Loucy (cell line): ENCODE results near the gene PRMT3.
"Not testable (repeated sequence)": the region's sequence is repeated elsewhere in the genome, so short reads cannot be mapped to it uniquely, and the experiment has no call there.

Source experiments
- H2AFZ ChIP-seq: fragments of 200-600 bp; sonication (generic); 2 replicates; pipeline ENCODE4 v1.6.0; 2016; ENCODE audit warnings: antibody characterized with exemption, mild to moderate bottlenecking, low read length, moderate library complexity
- H3F3A ChIP-seq: fragments of 200-600 bp; 2 replicates; pipeline ENCODE4 v1.6.0; 2016; ENCODE audit warnings: antibody characterized with exemption, low read depth, mild to moderate bottlenecking
- H3K27me3 ChIP-seq: fragments of 200-600 bp; sonication (generic); 2 replicates; pipeline ENCODE4 v1.6.1; 2014; ENCODE audit warnings: low read length, mild to moderate bottlenecking; ENCODE audit not compliant: insufficient read depth, poor library complexity, severe bottlenecking
- H3K36me3 ChIP-seq: fragments of 200-600 bp; sonication (generic); 2 replicates; pipeline ENCODE4 v1.6.1; 2016; ENCODE audit warnings: low read length; ENCODE audit not compliant: insufficient read depth
- H3K4me1 ChIP-seq: fragments of 200-600 bp; sonication (generic); 2 replicates; pipeline ENCODE4 v1.5.1; 2014; ENCODE audit warnings: low read length, mild to moderate bottlenecking; ENCODE audit not compliant: insufficient read depth, poor library complexity, severe bottlenecking
- H3K4me2 ChIP-seq: fragments of 200-600 bp; sonication (generic); 2 replicates; pipeline ENCODE4 v1.6.0; 2014; ENCODE audit warnings: antibody characterized with exemption, low read length, low read depth, mild to moderate bottlenecking; ENCODE audit not compliant: poor library complexity, severe bottlenecking
- H3K4me3 ChIP-seq: fragments of 200-600 bp; sonication (generic); 2 replicates; pipeline ENCODE4 v1.5.1; 2014; ENCODE audit warnings: low read length, mild to moderate bottlenecking, mixed read lengths; ENCODE audit not compliant: poor library complexity, severe bottlenecking
- H3K79me2 ChIP-seq: fragments of 200-600 bp; sonication (generic); 2 replicates; pipeline ENCODE4 v1.6.1; 2014; ENCODE audit warnings: low read length; ENCODE audit not compliant: insufficient read depth
- H3K9ac ChIP-seq: fragments of 200-600 bp; sonication (generic); 2 replicates; pipeline ENCODE4 v1.6.0; 2014; ENCODE audit warnings: mild to moderate bottlenecking, low read depth, low read length, moderate library complexity; ENCODE audit not compliant: poor library complexity, severe bottlenecking
- H3K9me2 ChIP-seq: fragments of 200-600 bp; sonication (generic); replicated peaks from 2 replicates; pipeline ENCODE4 v1.6.1; 2016; ENCODE audit warnings: low read depth, low read length, mixed read lengths
- H3K9me3 ChIP-seq: fragments of 200-600 bp; sonication (generic); 2 replicates; pipeline ENCODE4 v1.6.1; 2014; ENCODE audit warnings: mild to moderate bottlenecking, antibody characterized with exemption, low read length, low read depth; ENCODE audit not compliant: insufficient read depth
- H4K20me1 ChIP-seq: fragments of 200-600 bp; sonication (generic); 2 replicates; pipeline ENCODE4 v1.6.0; 2014; ENCODE audit warnings: antibody characterized with exemption, low read length, mild to moderate bottlenecking; ENCODE audit not compliant: insufficient read depth, poor library complexity, severe bottlenecking
- CTCF ChIP-seq: fragments of 200-600 bp; sonication (generic); conservative IDR thresholded peaks from 2 replicates; pipeline ENCODE4 v1.5.1; 2014; ENCODE audit warnings: mild to moderate bottlenecking, antibody characterized with exemption, low read length
- EZH2phosphoT487 ChIP-seq: fragments of 200-600 bp; IDR thresholded peaks from 2 replicates; pipeline ENCODE4 v1.6.1; 2018; ENCODE audit warnings: antibody characterized with exemption, mild to moderate bottlenecking, moderate library complexity, borderline replicate concordance

The PRMT3 gene

GRCh38 chr11:20363500-20364340 is 23.8 kb upstream of the PRMT3 start, which contains the start of gene HTATIP2:
TSS of gene HTATIP2 (plus strand) at chr11:20363714. CDS start at chr11:20364238, 524 bp downstream.
- H3K4me3 ChIP-seq, result peak within 1 kb of the TSS; percentile 74
- TF ChIP-seq EZH2phosphoT487 (no peak), CTCF (no peak)
- H3K27me3 ChIP-seq, result no peaks in the 10 kb centered on the region
- peaks cover 12% of the 10 kb centered on the region for H3K4me1 ChIP-seq
- peak within 1 kb of the TSS; percentile 81 for H3K4me2 ChIP-seq
- H3K36me3 ChIP-seq, result no peaks in the 10 kb centered on the region
- peaks cover 3% of the 10 kb centered on the region; the same call in 1 of the 2 replicates for H3F3A ChIP-seq
- H4K20me1 ChIP-seq, result no peaks in the 10 kb centered on the region
- H2AFZ ChIP-seq, result peak within 1 kb of the TSS; percentile 97
- no peaks in the 10 kb centered on the region for H3K79me2 ChIP-seq
- H3K9me2 ChIP-seq, result no peaks in the 10 kb centered on the region
- H3K9me3 ChIP-seq, result no peaks in the 10 kb centered on the region
- H3K9ac ChIP-seq, result peak within 1 kb of the TSS; percentile 61

GRCh38 chr11:20364341-20364792 is 23.1 kb upstream of the PRMT3 start:
- Histone ChIP-seq H3F3A (peaks cover 3% of the 10 kb centered on the region; the same call in 1 of the 2 replicates), H3K9me3 (no peaks in the 10 kb centered on the region), H3K4me2 (peak overlapping the region; percentile 81), H3K9me2 (no peaks in the 10 kb centered on the region), H4K20me1 (no peaks in the 10 kb centered on the region), H3K27me3 (no peaks in the 10 kb centered on the region), H3K4me1 (peaks cover 12% of the 10 kb centered on the region), H3K9ac (peak overlapping the region; percentile 61), H2AFZ (peak overlapping the region; percentile 97), H3K79me2 (no peaks in the 10 kb centered on the region), H3K36me3 (no peaks in the 10 kb centered on the region), H3K4me3 (peak overlapping the region; percentile 74)
- no peak for TF ChIP-seq EZH2phosphoT487
- no peak for TF ChIP-seq CTCF

- H3K4me1 ChIP-seq, result peaks cover 12% of the 10 kb centered on the region
- H4K20me1 ChIP-seq, H3K9ac ChIP-seq, H3K27me3 ChIP-seq, H2AFZ ChIP-seq, H3K4me2 ChIP-seq, H3K4me3 ChIP-seq, H3F3A ChIP-seq, H3K9me2 ChIP-seq, H3K36me3 ChIP-seq, H3K79me2 ChIP-seq, H3K9me3 ChIP-seq: not testable (repeated sequence)
Measured at GRCh38 chr11:20365465-20365864, 22.1 kb upstream of the PRMT3 start.
